GM18511 (cell line): ENCODE results near the gene MPIG6B.
A peak's percentile ranks its signal among the peaks of the same experiment; 100 is the strongest.

Source experiments
- ATAC-seq: cut with Tn5 transposase; IDR thresholded peaks from one replicate; pipeline ENCODE4 v1.9.1; 2021; ENCODE audit warnings: mild to moderate bottlenecking, moderate library complexity; ENCODE audit not compliant: unreplicated experiment

MPIG6B gene

GRCh38 chr6:31720196-31720770 is 2.9 kb upstream of the MPIG6B start:
- ATAC-seq: no peak

GRCh38 chr6:31721351-31722020 is 1.7 kb upstream of the MPIG6B start, which contains the start of gene LY6G6C:
Gene LY6G6C (minus strand): TSS chr6:31721746. CDS start chr6:31721679, 67 bp downstream.
- no peak for ATAC-seq

- no peak for ATAC-seq
These were observed 1.0 kb upstream of the MPIG6B start for GRCh38 chr6:31722173-31722572.

- no peak for ATAC-seq
These were observed 963 bp downstream of the MPIG6B start for GRCh38 chr6:31723980-31724691.

GRCh38 chr6:31725502-31726350 is 2.6 kb downstream of the MPIG6B start:
- no peak for ATAC-seq

- ATAC-seq: peak; percentile 64
These were observed 4.0 kb downstream of the MPIG6B start for GRCh38 chr6:31727034-31727716.

- peak; percentile 2 for ATAC-seq
These were observed 4.8 kb downstream of the MPIG6B start for GRCh38 chr6:31727717-31728671.

GRCh38 chr6:31728767-31729514 is 5.8 kb downstream of the MPIG6B start, which contains the start of gene DDAH2:
Gene DDAH2 (minus strand): TSS chr6:31729299. CDS start chr6:31729161, 138 bp downstream.
- no peak for ATAC-seq

GRCh38 chr6:31729515-31729978 is 6.4 kb downstream of the MPIG6B start:
- peak; percentile 63 for ATAC-seq

GRCh38 chr6:31729979-31730630 is 6.9 kb downstream of the MPIG6B start:
- ATAC-seq: peak; percentile 47

GRCh38 chr6:31730631-31731086 is 7.5 kb downstream of the MPIG6B start:
- ATAC-seq: no peak

GRCh38 chr6:31732029-31732428 is 8.9 kb downstream of the MPIG6B start:
- no peak for ATAC-seq

- no peak for ATAC-seq
These were observed 10.6 kb downstream of the MPIG6B start for GRCh38 chr6:31733734-31734133.

- no peak for ATAC-seq
These were observed 11.2 kb downstream of the MPIG6B start for GRCh38 chr6:31734247-31734820.

- ATAC-seq: no peak
These were observed 11.7 kb downstream of the MPIG6B start for GRCh38 chr6:31734821-31735406.

GRCh38 chr6:31736021-31736767 is 13.0 kb downstream of the MPIG6B start, which contains the start of gene CLIC1:
Gene CLIC1 (minus strand): TSS chr6:31736530. CDS start chr6:31736300, 230 bp downstream.
- no peak for ATAC-seq
